Activated T-cell treated with anti-CD3 and anti-CD28 coated beads, Interleukin-2, amount 50 U/mL, for 4 hours (primary cell): ENCODE results near the gene RGS6. TPM values are rescaled to one million over a fixed set of nuclear protein-coding genes. Genes with fewer than 3 reads are reported as not detected.
"Not testable (repeated sequence)": the region's sequence is repeated elsewhere in the genome, so short reads cannot be mapped to it uniquely, and the experiment has no call there.

ENCODE experiments used
- ATAC-seq, 2 donors: fragments of 200-7000 bp; cut with Tn5 transposase; one replicate each; pipeline ENCODE4 v1.10.0; 2021
- DNase-seq: peaks from one replicate; pipeline ENCODE4 v3.0.0-alpha.2; 2020
- H3K27me3 Mint-ChIP-seq: one replicate; pipeline ENCODE4 v1.8.0; 2021; ENCODE audit warnings: low read depth, mixed read lengths
- H3K36me3 Mint-ChIP-seq: one replicate; pipeline ENCODE4 v1.8.0; 2022; ENCODE audit warnings: mixed read lengths; ENCODE audit not compliant: insufficient read depth
- H3K4me1 Mint-ChIP-seq: one replicate; pipeline ENCODE4 v1.8.0; 2021; ENCODE audit warnings: low read depth, mixed read lengths
- H3K4me3 Mint-ChIP-seq: one replicate; pipeline ENCODE4 v1.8.0; 2021; ENCODE audit warnings: mild to moderate bottlenecking, moderate library complexity, mixed read lengths
- H3K9me3 Mint-ChIP-seq: one replicate; pipeline ENCODE4 v1.8.0; 2021; ENCODE audit warnings: mixed read lengths
- total RNA-seq, 3 donors: library from RNA; stranded (reverse); gene quantifications; one replicate each; pipeline ENCODE4 v1.2.1, GENCODE V29; 2021

Gene RGS6
- total RNA-seq = under 1 TPM in 1 of 3 donors, not detected in 2; 0.03 TPM

GRCh38 chr14:71932229-71932981 lies at the start of gene RGS6:
TSS of gene RGS6 (plus strand) at chr14:71932429.
- peak; percentile 49 to 68 for ATAC-seq
- Mint-ChIP-seq H3K4me3 (peak within 1 kb of the TSS; percentile 33), H3K4me1 (peaks cover 17% of the 10 kb centered on the region), H3K27me3 (peaks cover 57% of the 10 kb centered on the region), H3K36me3 (no peaks in the 10 kb centered on the region), H3K9me3 (no peaks in the 10 kb centered on the region)
- DNase-seq = no peak

GRCh38 chr14:71883094-71883493 lies 49.1 kb upstream of the RGS6 start:
- H3K4me3 Mint-ChIP-seq = no peak overlapping the region
- ATAC-seq (no peak), DNase-seq (no peak)
- no peaks in the 10 kb centered on the region for H3K36me3 Mint-ChIP-seq
- H3K4me1 Mint-ChIP-seq = no peaks in the 10 kb centered on the region
- peaks cover 11% of the 10 kb centered on the region for H3K27me3 Mint-ChIP-seq
- peaks cover 6% of the 10 kb centered on the region for H3K9me3 Mint-ChIP-seq

- peaks cover 16% of the 10 kb centered on the region for H3K27me3 Mint-ChIP-seq
- H3K9me3 Mint-ChIP-seq = peaks cover 13% of the 10 kb centered on the region
- no peak overlapping the region for H3K4me3 Mint-ChIP-seq
- DNase-seq (no peak), ATAC-seq (no peak)
- no peaks in the 10 kb centered on the region for H3K4me1 Mint-ChIP-seq
- H3K36me3 Mint-ChIP-seq = no peaks in the 10 kb centered on the region
Observed at GRCh38 chr14:71885301-71885700, 46.9 kb upstream of the RGS6 start.

- peaks cover 12% of the 10 kb centered on the region for H3K27me3 Mint-ChIP-seq
- H3K4me3 Mint-ChIP-seq, ATAC-seq, H3K36me3 Mint-ChIP-seq, DNase-seq, H3K4me1 Mint-ChIP-seq: not testable (repeated sequence)
- peaks cover 13% of the 10 kb centered on the region for H3K9me3 Mint-ChIP-seq
Observed at GRCh38 chr14:71887802-71888201, 44.4 kb upstream of the RGS6 start.

GRCh38 chr14:71890541-71890940 lies 41.7 kb upstream of the RGS6 start:
- DNase-seq (no peak), ATAC-seq (no peak)
- H3K9me3 Mint-ChIP-seq = peaks cover 13% of the 10 kb centered on the region

GRCh38 chr14:71891185-71891584 lies 41.0 kb upstream of the RGS6 start:
- H3K27me3 Mint-ChIP-seq = peaks cover 21% of the 10 kb centered on the region
- H3K36me3 Mint-ChIP-seq = no peaks in the 10 kb centered on the region
- H3K4me3 Mint-ChIP-seq = no peak overlapping the region
- H3K4me1 Mint-ChIP-seq = no peaks in the 10 kb centered on the region
- H3K9me3 Mint-ChIP-seq = peaks cover 13% of the 10 kb centered on the region
- ATAC-seq (no peak), DNase-seq (no peak)

More at GRCh38 chr14:71890541-71890940, 41.7 kb upstream of the RGS6 start:
- H3K36me3 Mint-ChIP-seq = no peaks in the 10 kb centered on the region
- H3K27me3 Mint-ChIP-seq = peaks cover 16% of the 10 kb centered on the region
- H3K4me1 Mint-ChIP-seq = no peaks in the 10 kb centered on the region
- no peak overlapping the region for H3K4me3 Mint-ChIP-seq

GRCh38 chr14:71891970-71892369 lies 40.3 kb upstream of the RGS6 start:
- Mint-ChIP-seq H3K36me3 (no peaks in the 10 kb centered on the region), H3K4me1 (no peaks in the 10 kb centered on the region), H3K9me3 (peaks cover 13% of the 10 kb centered on the region), H3K4me3 (no peak overlapping the region), H3K27me3 (peaks cover 21% of the 10 kb centered on the region)
- DNase-seq = no peak
- no peak for ATAC-seq

GRCh38 chr14:71905031-71905430 lies 27.2 kb upstream of the RGS6 start:
- Mint-ChIP-seq H3K4me3 (no peak overlapping the region), H3K27me3 (peaks cover 33% of the 10 kb centered on the region), H3K36me3 (no peaks in the 10 kb centered on the region), H3K9me3 (peaks cover 4% of the 10 kb centered on the region), H3K4me1 (no peaks in the 10 kb centered on the region)
- DNase-seq = no peak
- no peak for ATAC-seq

GRCh38 chr14:71905860-71906259 lies 26.4 kb upstream of the RGS6 start:
- Mint-ChIP-seq H3K4me3 (no peak overlapping the region), H3K27me3 (peaks cover 31% of the 10 kb centered on the region), H3K4me1 (no peaks in the 10 kb centered on the region), H3K9me3 (no peaks in the 10 kb centered on the region), H3K36me3 (no peaks in the 10 kb centered on the region)
- ATAC-seq (no peak), DNase-seq (no peak)

- DNase-seq = no peak
- H3K4me1 Mint-ChIP-seq = no peaks in the 10 kb centered on the region
- no peak for ATAC-seq
- peaks cover 35% of the 10 kb centered on the region for H3K27me3 Mint-ChIP-seq
- no peaks in the 10 kb centered on the region for H3K36me3 Mint-ChIP-seq
- H3K4me3 Mint-ChIP-seq = no peak overlapping the region
- H3K9me3 Mint-ChIP-seq = no peaks in the 10 kb centered on the region
Observed at GRCh38 chr14:71907793-71908515, 24.3 kb upstream of the RGS6 start.

GRCh38 chr14:71911669-71912068 lies 20.6 kb upstream of the RGS6 start:
- H3K36me3 Mint-ChIP-seq = no peaks in the 10 kb centered on the region
- ATAC-seq (no peak), DNase-seq (no peak)
- H3K4me1 Mint-ChIP-seq = no peaks in the 10 kb centered on the region
- H3K4me3 Mint-ChIP-seq = no peak overlapping the region
- H3K9me3 Mint-ChIP-seq = no peaks in the 10 kb centered on the region
- peaks cover 32% of the 10 kb centered on the region for H3K27me3 Mint-ChIP-seq

- no peak overlapping the region for H3K4me3 Mint-ChIP-seq
- no peaks in the 10 kb centered on the region for H3K4me1 Mint-ChIP-seq
- DNase-seq = no peak
- H3K27me3 Mint-ChIP-seq = peaks cover 27% of the 10 kb centered on the region
- no peak for ATAC-seq
- H3K9me3 Mint-ChIP-seq = no peaks in the 10 kb centered on the region
- H3K36me3 Mint-ChIP-seq = no peaks in the 10 kb centered on the region
Observed at GRCh38 chr14:71913342-71913741, 18.9 kb upstream of the RGS6 start.

GRCh38 chr14:71918955-71919354 lies 13.3 kb upstream of the RGS6 start:
- Mint-ChIP-seq H3K4me1 (no peaks in the 10 kb centered on the region), H3K9me3 (no peaks in the 10 kb centered on the region), H3K4me3 (no peak overlapping the region), H3K36me3 (no peaks in the 10 kb centered on the region), H3K27me3 (peaks cover 16% of the 10 kb centered on the region)
- no peak for ATAC-seq
- DNase-seq = no peak

GRCh38 chr14:71923513-71923912 lies 8.7 kb upstream of the RGS6 start:
- no peaks in the 10 kb centered on the region for H3K36me3 Mint-ChIP-seq
- H3K4me1 Mint-ChIP-seq = no peaks in the 10 kb centered on the region
- no peaks in the 10 kb centered on the region for H3K9me3 Mint-ChIP-seq
- DNase-seq (no peak), ATAC-seq (no peak)
- H3K27me3 Mint-ChIP-seq = peaks cover 9% of the 10 kb centered on the region
- no peak overlapping the region for H3K4me3 Mint-ChIP-seq
